Measurements from ENCODE around the gene ARHGEF1.

The ARHGEF1 gene

GRCh38 chr19:41853344-41853743, 29.6 kb upstream of the ARHGEF1 start:
- DNase-seq (ENCODE audit: low spot score), result no peak
- in situ Hi-C loops (cut with MboI; ENCODE audit: low sequenced_read_pairs, unreplicated experiment), result no loop called here
- TF ChIP-seq CTCF (IDR thresholded peaks at IDR 0.05; ENCODE audit: borderline replicate concordance, control extremely low read depth, extremely low read depth, insufficient read depth, missing control alignments), result no peak

GRCh38 chr19:41853768-41854167, 29.2 kb upstream of the ARHGEF1 start:
- no peak for TF ChIP-seq CTCF (IDR thresholded peaks at IDR 0.05; ENCODE audit: borderline replicate concordance, control extremely low read depth, extremely low read depth, insufficient read depth, missing control alignments)
- in situ Hi-C loops (cut with MboI; ENCODE audit: low sequenced_read_pairs, unreplicated experiment), result no loop called here
- DNase-seq (ENCODE audit: low spot score), result no peak

GRCh38 chr19:41859213-41859617, 23.8 kb upstream of the ARHGEF1 start:
- no peak for DNase-seq (ENCODE audit: low spot score)

GRCh38 chr19:41859618-41860418, 23.2 kb upstream of the ARHGEF1 start, which contains the start of gene RPS19:
TSS of gene RPS19 (plus strand) at chr19:41860255. CDS start at chr19:41860775, 520 bp downstream.
- no peak for TF ChIP-seq CTCF (IDR thresholded peaks at IDR 0.05; ENCODE audit: borderline replicate concordance, control extremely low read depth, extremely low read depth, insufficient read depth, missing control alignments)
- in situ Hi-C loops (cut with MboI; ENCODE audit: low sequenced_read_pairs, unreplicated experiment), result loop anchor here (5.0 kb wide), 1 partner anchor 87 kb away; no protein-coding TSS in a partner anchor
- peak; percentile 97 for DNase-seq (ENCODE audit: low spot score)

More at GRCh38 chr19:41859213-41859617, 23.8 kb upstream of the ARHGEF1 start:
- TF ChIP-seq CTCF (IDR thresholded peaks at IDR 0.05; ENCODE audit: borderline replicate concordance, control extremely low read depth, extremely low read depth, insufficient read depth, missing control alignments), result peak; percentile 57
- in situ Hi-C loops (cut with MboI; ENCODE audit: low sequenced_read_pairs, unreplicated experiment), result no loop called here

- no peak for TF ChIP-seq CTCF (IDR thresholded peaks at IDR 0.05; ENCODE audit: borderline replicate concordance, control extremely low read depth, extremely low read depth, insufficient read depth, missing control alignments)
- in situ Hi-C loops (cut with MboI; ENCODE audit: low sequenced_read_pairs, unreplicated experiment), result loop anchor here (5.0 kb wide), 1 partner anchor 87 kb away; no protein-coding TSS in a partner anchor
- no peak for DNase-seq (ENCODE audit: low spot score)
These were observed 22.4 kb upstream of the ARHGEF1 start for GRCh38 chr19:41860419-41861115.

- no peak for DNase-seq (ENCODE audit: low spot score)
- in situ Hi-C loops (cut with MboI; ENCODE audit: low sequenced_read_pairs, unreplicated experiment), result loop anchor here (5.0 kb wide), 1 partner anchor 86 kb away; no protein-coding TSS in a partner anchor
- no peak for TF ChIP-seq CTCF (IDR thresholded peaks at IDR 0.05; ENCODE audit: borderline replicate concordance, control extremely low read depth, extremely low read depth, insufficient read depth, missing control alignments)
These were observed 21.7 kb upstream of the ARHGEF1 start for GRCh38 chr19:41861116-41861768.

Data from GM13976 (cell line).